Right cardiac atrium (tissue), 5 donors: Measurements from ENCODE around the gene TMEM247. TPM values are rescaled to one million over a fixed set of nuclear protein-coding genes. Genes with fewer than 3 reads are reported as not detected.
"Not testable (repeated sequence)": the region's sequence is repeated elsewhere in the genome, so short reads cannot be mapped to it uniquely, and the experiment has no call there.

ENCODE experiments used
- ATAC-seq, 2 donors: fragments of 200-7000 bp; cut with Tn5 transposase; one replicate each; pipeline versions ENCODE4 v1.8.0 to v1.9.1; 2020; ENCODE audit warnings: moderate library complexity in 2 of 2, mild to moderate bottlenecking in 1 of 2
- DNase-seq, 3 donors: peaks; one replicate each; pipeline ENCODE4 v3.0.0-alpha.2; 2020
- H3K27ac ChIP-seq: one replicate; pipeline ENCODE4 v1.5.1; 2013; ENCODE audit warnings: mild to moderate bottlenecking, low read length, control low read depth, moderate library complexity
- H3K27me3 ChIP-seq: one replicate; pipeline ENCODE4 v1.6.1; 2013; ENCODE audit not compliant: control insufficient read depth, insufficient read depth
- H3K4me1 ChIP-seq: one replicate; pipeline ENCODE4 v1.6.1; 2013; ENCODE audit warnings: low read length; ENCODE audit not compliant: control insufficient read depth, insufficient read depth
- H3K4me3 ChIP-seq: one replicate; pipeline ENCODE4 v1.5.1; 2013; ENCODE audit warnings: low read length, control low read depth
- H3K9me3 ChIP-seq: one replicate; pipeline ENCODE4 v1.6.1; 2013; ENCODE audit warnings: low read length; ENCODE audit not compliant: control insufficient read depth
- WGBS: extraction: QIAGEN DNeasy Blood & Tissue Kit; methylation state at CpG from one replicate; pipeline ENCODE4 v1.1.7; 2013; 5-methylcytosine and 5-hydroxymethylcytosine counted together
- intact Hi-C, 4 donors: fragments of 100-400 bp; cut with DNase I; formaldehyde crosslinking; loops; one replicate each; pipeline versions ENCODE4 v1.11.0 to v1.14.0; 2022 to 2023
- polyA plus RNA-seq: library from polyadenylated mRNA; stranded (reverse); fragments of 200-250 nt; gene quantifications from one replicate; pipeline ENCODE4 v1.2.3, GENCODE V29; 2013
- total RNA-seq, 4 donors: library from RNA; stranded (reverse); fragmentation: NEBNext Ultra II Directional; extraction: Animal tissue kit (Norgen Biotek cat#: 25700); gene quantifications; one replicate each; pipeline ENCODE4 v1.2.1, GENCODE V29; 2021
- donor health status: healthy with polysubstance abuse.
- donor health status: DM: no; HTN: yes; CAD: no.
- donor health status: DM: no; HTN: no; CAD: no.
- donor health status: DM: no; HTN: yes; CAD: no; lungs with severe emphysema.
- donor health status: DM: yes; HTN: yes; CAD: no.

Gene TMEM247
- total and polyA plus RNA-seq, 5 donors = not detected

GRCh38 chr2:46517485-46517884 is 38.1 kb downstream of the TMEM247 start:
- no peak overlapping the region for H3K27ac ChIP-seq
- no peak for DNase-seq
- intact Hi-C loops = no loop called here
- H3K4me1 ChIP-seq = no peaks in the 10 kb centered on the region
- no peaks in the 10 kb centered on the region for H3K27me3 ChIP-seq
- no peak overlapping the region for H3K4me3 ChIP-seq
- no peaks in the 10 kb centered on the region for H3K9me3 ChIP-seq
- WGBS = 74% methylated on average over 1 of the region's 1 CpG
- no peak for ATAC-seq

- Histone ChIP-seq H3K9me3 (no peaks in the 10 kb centered on the region), H3K27ac (no peak overlapping the region), H3K4me1 (no peaks in the 10 kb centered on the region), H3K4me3 (no peak overlapping the region), H3K27me3 (no peaks in the 10 kb centered on the region)
- WGBS = 44% methylated on average over 7 of the region's 7 CpGs
- DNase-seq (peak; percentile 47 to 75 (median 70)), ATAC-seq (peak; percentile 35 to 45)
- intact Hi-C loops = no loop called here
Measured at GRCh38 chr2:46518861-46519260, 39.5 kb downstream of the TMEM247 start.

- ATAC-seq (no peak), DNase-seq (no peak)
- no peak overlapping the region for H3K27ac ChIP-seq
- H3K27me3 ChIP-seq = no peaks in the 10 kb centered on the region
- WGBS = 75% methylated on average over 7 of the region's 7 CpGs
- no peaks in the 10 kb centered on the region for H3K9me3 ChIP-seq
- H3K4me3 ChIP-seq = no peak overlapping the region
- intact Hi-C loops = no loop called here
- H3K4me1 ChIP-seq = no peaks in the 10 kb centered on the region
Measured at GRCh38 chr2:46519265-46519664, 39.9 kb downstream of the TMEM247 start.

- intact Hi-C loops = no loop called here
- peak; percentile 67 to 68 for ATAC-seq
- H3K4me3 ChIP-seq = no peak overlapping the region
- H3K27me3 ChIP-seq = no peaks in the 10 kb centered on the region
- no peaks in the 10 kb centered on the region for H3K4me1 ChIP-seq
- H3K27ac ChIP-seq = peak overlapping the region; percentile 24
- 58% methylated on average over 10 of the region's 10 CpGs for WGBS
- no peak for DNase-seq
- H3K9me3 ChIP-seq = no peaks in the 10 kb centered on the region
Measured at GRCh38 chr2:46520130-46520711, 40.9 kb downstream of the TMEM247 start.

- ATAC-seq (peak; percentile 85 to 92), DNase-seq (peak; percentile 87 to 88 (median 87))
- Histone ChIP-seq H3K4me3 (no peak overlapping the region), H3K4me1 (no peaks in the 10 kb centered on the region), H3K27ac (peak overlapping the region; percentile 12), H3K9me3 (no peaks in the 10 kb centered on the region), H3K27me3 (no peaks in the 10 kb centered on the region)
- intact Hi-C loops = no loop called here
- WGBS = 13% methylated on average over 2 of the region's 2 CpGs
Measured at GRCh38 chr2:46521215-46521683, 41.9 kb downstream of the TMEM247 start.

- H3K27ac ChIP-seq, ATAC-seq, intact Hi-C loops, H3K27me3 ChIP-seq, H3K4me3 ChIP-seq, DNase-seq, H3K4me1 ChIP-seq, H3K9me3 ChIP-seq: not testable (repeated sequence)
Measured at GRCh38 chr2:46522385-46522784, 43.0 kb downstream of the TMEM247 start.

GRCh38 chr2:46525522-46526155 is 46.3 kb downstream of the TMEM247 start:
- ATAC-seq = no peak
- no peaks in the 10 kb centered on the region for H3K4me1 ChIP-seq
- H3K9me3 ChIP-seq = no peaks in the 10 kb centered on the region
- no peak for DNase-seq
- no peak overlapping the region for H3K4me3 ChIP-seq
- intact Hi-C loops = no loop called here
- WGBS = 87% methylated on average over 3 of the region's 3 CpGs
- no peak overlapping the region for H3K27ac ChIP-seq
- H3K27me3 ChIP-seq = no peaks in the 10 kb centered on the region

- 97% methylated on average over 1 of the region's 1 CpG for WGBS
- no peak for ATAC-seq
Measured at GRCh38 chr2:46528880-46529279, 49.5 kb downstream of the TMEM247 start.

GRCh38 chr2:46530639-46531038 is 51.3 kb downstream of the TMEM247 start:
- intact Hi-C loops = no loop called here
- DNase-seq = no peak
- H3K27me3 ChIP-seq = no peaks in the 10 kb centered on the region
- ATAC-seq = no peak
- H3K9me3 ChIP-seq = no peaks in the 10 kb centered on the region
- 86% methylated on average over 7 of the region's 7 CpGs for WGBS
- no peak overlapping the region for H3K27ac ChIP-seq
- no peaks in the 10 kb centered on the region for H3K4me1 ChIP-seq
- H3K4me3 ChIP-seq = no peak overlapping the region

More at GRCh38 chr2:46528880-46529279, 49.5 kb downstream of the TMEM247 start:
- DNase-seq = no peak
- no peaks in the 10 kb centered on the region for H3K4me1 ChIP-seq
- no peaks in the 10 kb centered on the region for H3K9me3 ChIP-seq
- no peak overlapping the region for H3K4me3 ChIP-seq
- intact Hi-C loops = no loop called here
- no peak overlapping the region for H3K27ac ChIP-seq
- H3K27me3 ChIP-seq = no peaks in the 10 kb centered on the region

GRCh38 chr2:46531863-46532262 is 52.5 kb downstream of the TMEM247 start:
- DNase-seq (no peak), ATAC-seq (no peak)
- Histone ChIP-seq H3K4me3 (no peak overlapping the region), H3K27me3 (no peaks in the 10 kb centered on the region), H3K4me1 (peaks cover under 1% of the 10 kb centered on the region), H3K27ac (no peak overlapping the region), H3K9me3 (no peaks in the 10 kb centered on the region)
- intact Hi-C loops = no loop called here
